Endometrial microvascular endothelial cells (primary cell): ENCODE results near the gene GARNL3. TPM values are rescaled to one million over a fixed set of nuclear protein-coding genes. Genes with fewer than 3 reads are reported as not detected.

Experiments used
- in situ Hi-C: cut with HindIII; loops from 2 replicates; pipeline ENCODE4 v1.10.0; 2017; ENCODE audit warnings: low sequenced_read_pairs, low pct_unique_long_range_greater_than_20kb; ENCODE audit errors: inconsistent ontology term
- total RNA-seq: library from RNA; depleted of rRNA; stranded (reverse); fragments of >200 nt; gene quantifications from one replicate; pipeline ENCODE4 v1.2.3, GENCODE V29; 2015; ENCODE audit errors: inconsistent ontology term

Gene GARNL3
- total RNA-seq, 1 donor from 2014 or later, result 6.2 TPM

- in situ Hi-C loops, result no loop called here
Observed at GRCh38 chr9:127362829-127363228, 98.3 kb downstream of the GARNL3 start.

- in situ Hi-C loops, result no loop called here
Observed at GRCh38 chr9:127365461-127365860, 100.9 kb downstream of the GARNL3 start.

- in situ Hi-C loops, result no loop called here
Observed at GRCh38 chr9:127366594-127366993, 102.0 kb downstream of the GARNL3 start.

- in situ Hi-C loops, result no loop called here
Observed at GRCh38 chr9:127368852-127369402, 104.4 kb downstream of the GARNL3 start.

- in situ Hi-C loops, result no loop called here
Observed at GRCh38 chr9:127369428-127369827, 104.9 kb downstream of the GARNL3 start.

- in situ Hi-C loops, result no loop called here
Observed at GRCh38 chr9:127370147-127370579, 105.6 kb downstream of the GARNL3 start.

- in situ Hi-C loops, result no loop called here
Observed at GRCh38 chr9:127370672-127371648, 106.4 kb downstream of the GARNL3 start.

- in situ Hi-C loops, result no loop called here
Observed at GRCh38 chr9:127380479-127380878, 115.9 kb downstream of the GARNL3 start.

- in situ Hi-C loops, result no loop called here
Observed at GRCh38 chr9:127382541-127382940, 118.0 kb downstream of the GARNL3 start.

GRCh38 chr9:127384016-127384730 is 119.6 kb downstream of the GARNL3 start:
- in situ Hi-C loops, result no loop called here

- in situ Hi-C loops, result no loop called here
Observed at GRCh38 chr9:127384901-127385300, 120.3 kb downstream of the GARNL3 start.

- in situ Hi-C loops, result no loop called here
Observed at GRCh38 chr9:127386249-127386648, 121.7 kb downstream of the GARNL3 start.

- in situ Hi-C loops, result no loop called here
Observed at GRCh38 chr9:127386981-127387380, 122.4 kb downstream of the GARNL3 start.

- in situ Hi-C loops, result no loop called here
Observed at GRCh38 chr9:127388037-127388855, 123.7 kb downstream of the GARNL3 start.

- in situ Hi-C loops, result no loop called here
Observed at GRCh38 chr9:127388856-127389238, 124.3 kb downstream of the GARNL3 start.

GRCh38 chr9:127389381-127390247 is 125.0 kb downstream of the GARNL3 start:
- in situ Hi-C loops, result no loop called here

GRCh38 chr9:127390248-127390545 is 125.6 kb downstream of the GARNL3 start:
- in situ Hi-C loops, result no loop called here

- in situ Hi-C loops, result no loop called here
Observed at GRCh38 chr9:127390563-127390962, 126.0 kb downstream of the GARNL3 start.
